Suprapubic skin (tissue), 4 donors: Measurements from ENCODE around the gene FUT7. TPM values are rescaled to one million over a fixed set of nuclear protein-coding genes. Genes with fewer than 3 reads are reported as not detected.

Source experiments
- DNase-seq, 2 donors: peaks; one replicate each; pipeline ENCODE4 v3.0.0-alpha.2; 2019; ENCODE audit warnings: low spot score in 2 of 2
- H3K27ac ChIP-seq: fragments of 200-600 bp; sonication (generic); one replicate; pipeline ENCODE4 v1.5.1; 2019
- H3K27me3 ChIP-seq: fragments of 200-600 bp; sonication (generic); one replicate; pipeline ENCODE4 v1.5.1; 2019
- H3K36me3 ChIP-seq: fragments of 200-600 bp; sonication (generic); one replicate; pipeline ENCODE4 v1.5.1; 2019
- H3K4me1 ChIP-seq: fragments of 200-600 bp; sonication (generic); one replicate; pipeline ENCODE4 v1.5.1; 2019
- H3K4me3 ChIP-seq: fragments of 200-600 bp; sonication (generic); one replicate; pipeline ENCODE4 v1.5.1; 2019; ENCODE audit warnings: mild to moderate bottlenecking
- H3K9me3 ChIP-seq: fragments of 200-600 bp; sonication (generic); one replicate; pipeline ENCODE4 v1.5.1; 2019
- CTCF ChIP-seq, 2 donors: fragments of 200-600 bp in 1 of 2; fragments of 450-650 bp in 1 of 2; sonication (generic) in 1 of 2; IDR thresholded peaks; one replicate each; pipeline ENCODE4 v1.5.1; 2016 to 2019; ENCODE audit warnings: antibody characterized with exemption in 2 of 2, mild to moderate bottlenecking in 1 of 2, moderate library complexity in 1 of 2
- EP300 ChIP-seq: sonication (generic); formaldehyde crosslinking; IDR thresholded peaks from one replicate; pipeline ENCODE4 v1.6.1; 2017; ENCODE audit warnings: antibody characterized with exemption
- POLR2A ChIP-seq, 2 donors: fragments of 450-650 bp; IDR thresholded peaks; one replicate each; pipeline ENCODE4 v1.6.1; 2017; ENCODE audit warnings: antibody characterized with exemption in 2 of 2, mild to moderate bottlenecking in 2 of 2, moderate library complexity in 2 of 2
- POLR2AphosphoS5 ChIP-seq, 3 donors: sonication (generic); formaldehyde crosslinking; IDR thresholded peaks; one replicate each; pipeline ENCODE4 v1.6.1; 2017; ENCODE audit warnings: antibody characterized with exemption in 3 of 3
- WGBS: methylation state at CpG from one replicate; pipeline ENCODE4 v1.1.5; 2018; 5-methylcytosine and 5-hydroxymethylcytosine counted together
- total RNA-seq, 4 donors: library from RNA; depleted of rRNA; stranded (reverse); fragments of >200 nt; gene quantifications; one replicate each; pipeline ENCODE4 v1.1.0, GENCODE V29; 2016

The FUT7 gene
- total RNA-seq, 4 donors from 2014 or later = 0.72 TPM; not detected in 3

GRCh38 chr9:137039611-137040366, 7.9 kb upstream of the FUT7 start:
- no peak for TF ChIP-seq EP300
- TF ChIP-seq POLR2AphosphoS5 (IDR thresholded peaks at IDR 0.05) = no peak
- no peak for TF ChIP-seq CTCF (IDR thresholded peaks at IDR 0.05)
- TF ChIP-seq POLR2A (IDR thresholded peaks at IDR 0.05) = no peak
- H3K36me3 ChIP-seq = peaks cover 28% of the 10 kb centered on the region
- 94% methylated on average over 16 of the region's 32 CpGs for WGBS

GRCh38 chr9:137038916-137039315, 7.0 kb upstream of the FUT7 start:
- 88% methylated on average over 7 of the region's 9 CpGs for WGBS
- Histone ChIP-seq H3K9me3 (no peaks in the 10 kb centered on the region), H3K4me3 (no peak overlapping the region), H3K36me3 (peaks cover 28% of the 10 kb centered on the region), H3K27ac (no peak overlapping the region), H3K27me3 (no peaks in the 10 kb centered on the region), H3K4me1 (peaks cover 14% of the 10 kb centered on the region)
- no peak for DNase-seq
- TF ChIP-seq POLR2A (IDR thresholded peaks at IDR 0.05) (no peak), EP300 (no peak), POLR2AphosphoS5 (IDR thresholded peaks at IDR 0.05) (no peak)

More at GRCh38 chr9:137039611-137040366, 7.9 kb upstream of the FUT7 start:
- H3K4me1 ChIP-seq = peaks cover 15% of the 10 kb centered on the region
- H3K4me3 ChIP-seq = no peak overlapping the region
- no peak overlapping the region for H3K27ac ChIP-seq
- no peaks in the 10 kb centered on the region for H3K9me3 ChIP-seq
- DNase-seq = no peak
- no peaks in the 10 kb centered on the region for H3K27me3 ChIP-seq

GRCh38 chr9:137037483-137037882, 5.6 kb upstream of the FUT7 start:
- H3K4me3 ChIP-seq = no peak overlapping the region
- H3K27ac ChIP-seq = no peak overlapping the region
- no peaks in the 10 kb centered on the region for H3K9me3 ChIP-seq
- TF ChIP-seq EP300 = no peak
- peaks cover 14% of the 10 kb centered on the region for H3K4me1 ChIP-seq
- no peaks in the 10 kb centered on the region for H3K27me3 ChIP-seq
- no peak for DNase-seq
- peaks cover 28% of the 10 kb centered on the region for H3K36me3 ChIP-seq
- WGBS = 88% methylated on average over 10 of the region's 10 CpGs

GRCh38 chr9:137037035-137037434, 5.1 kb upstream of the FUT7 start:
- TF ChIP-seq POLR2A (IDR thresholded peaks at IDR 0.05) (no peak), CTCF (IDR thresholded peaks at IDR 0.05) (no peak), POLR2AphosphoS5 (IDR thresholded peaks at IDR 0.05) (no peak), EP300 (no peak)
- Histone ChIP-seq H3K9me3 (no peaks in the 10 kb centered on the region), H3K27me3 (no peaks in the 10 kb centered on the region), H3K27ac (no peak overlapping the region), H3K4me1 (peaks cover 14% of the 10 kb centered on the region), H3K4me3 (no peak overlapping the region), H3K36me3 (peaks cover 28% of the 10 kb centered on the region)
- no peak for DNase-seq
- WGBS = no CpG with 5 or more reads among the region's 13 CpGs

GRCh38 chr9:137035937-137036336, 4.0 kb upstream of the FUT7 start:
- Histone ChIP-seq H3K27ac (no peak overlapping the region), H3K4me3 (no peak overlapping the region), H3K27me3 (no peaks in the 10 kb centered on the region), H3K36me3 (peaks cover 28% of the 10 kb centered on the region), H3K9me3 (no peaks in the 10 kb centered on the region), H3K4me1 (peaks cover 21% of the 10 kb centered on the region)
- DNase-seq = no peak
- 74% methylated on average over 7 of the region's 8 CpGs for WGBS
- TF ChIP-seq EP300 = no peak

- H3K4me3 ChIP-seq = no peak overlapping the region
- H3K27me3 ChIP-seq = no peaks in the 10 kb centered on the region
- H3K36me3 ChIP-seq = peaks cover 25% of the 10 kb centered on the region
- TF ChIP-seq POLR2A (IDR thresholded peaks at IDR 0.05) (no peak), POLR2AphosphoS5 (IDR thresholded peaks at IDR 0.05) (no peak), CTCF (IDR thresholded peaks at IDR 0.05) (no peak), EP300 (no peak)
- no CpG with 5 or more reads among the region's 9 CpGs for WGBS
- no peaks in the 10 kb centered on the region for H3K9me3 ChIP-seq
- H3K27ac ChIP-seq = no peak overlapping the region
- no peak for DNase-seq
- peaks cover 21% of the 10 kb centered on the region for H3K4me1 ChIP-seq
These were observed 3.6 kb upstream of the FUT7 start for GRCh38 chr9:137035507-137035834.
